HG03575 (cell line): Measurements from ENCODE around the gene SMYD3.

Source experiments
- ATAC-seq: cut with Tn5 transposase; IDR thresholded peaks from one replicate; pipeline ENCODE4 v1.9.1; 2021; ENCODE audit not compliant: unreplicated experiment, insufficient number of reproducible peaks, low FRiP score; ENCODE audit errors: extremely low read depth

Gene SMYD3

GRCh38 chr1:246151796-246152434 is 355.2 kb downstream of the SMYD3 start:
- no peak for ATAC-seq

GRCh38 chr1:246149543-246149942 is 357.5 kb downstream of the SMYD3 start:
- no peak for ATAC-seq

GRCh38 chr1:246147524-246148461 is 359.3 kb downstream of the SMYD3 start:
- no peak for ATAC-seq

GRCh38 chr1:246146804-246147523 is 360.1 kb downstream of the SMYD3 start:
- ATAC-seq: no peak

- ATAC-seq: no peak
Measured at GRCh38 chr1:246145900-246146299, 361.2 kb downstream of the SMYD3 start.

- no peak for ATAC-seq
Measured at GRCh38 chr1:246144931-246145330, 362.1 kb downstream of the SMYD3 start.

- ATAC-seq: no peak
Measured at GRCh38 chr1:246142320-246142893, 364.7 kb downstream of the SMYD3 start.

GRCh38 chr1:246141306-246141705 is 365.8 kb downstream of the SMYD3 start:
- ATAC-seq: no peak

GRCh38 chr1:246139745-246140182 is 367.3 kb downstream of the SMYD3 start:
- no peak for ATAC-seq

GRCh38 chr1:246138781-246139180 is 368.3 kb downstream of the SMYD3 start:
- no peak for ATAC-seq

GRCh38 chr1:246136477-246136876 is 370.6 kb downstream of the SMYD3 start:
- no peak for ATAC-seq

GRCh38 chr1:246134789-246135188 is 372.3 kb downstream of the SMYD3 start:
- no peak for ATAC-seq

GRCh38 chr1:246131095-246131494 is 376.0 kb downstream of the SMYD3 start:
- ATAC-seq: no peak

- peak; percentile 55 for ATAC-seq
Measured at GRCh38 chr1:246128494-246129069, 378.5 kb downstream of the SMYD3 start.

GRCh38 chr1:246126580-246126979 is 380.5 kb downstream of the SMYD3 start:
- ATAC-seq: no peak

- no peak for ATAC-seq
Measured at GRCh38 chr1:246122071-246122470, 385.0 kb downstream of the SMYD3 start.

- ATAC-seq: no peak
Measured at GRCh38 chr1:246121533-246121932, 385.5 kb downstream of the SMYD3 start.

GRCh38 chr1:246117066-246117791 is 389.9 kb downstream of the SMYD3 start:
- peak; percentile 80 for ATAC-seq
